ENCODE results near the gene ITGB5. TPM values are rescaled to one million over a fixed set of nuclear protein-coding genes. Genes with fewer than 3 reads are reported as not detected.

ITGB5 gene
- total RNA-seq, 2 donors from 2014 or later = 73.5 to 88.7 TPM

- Histone ChIP-seq H3K36me3 (replicated peaks in 1 of 2; ENCODE audit: insufficient read depth in 1 of 2, low read depth in 2 of 2) (no peaks in the 10 kb centered on the region), H3K4me3 (no peak overlapping the region), H3K9me3 (no peaks in the 10 kb centered on the region), H3K27ac (no peak overlapping the region), H3K4me1 (no peaks in the 10 kb centered on the region), H3K27me3 (no peaks in the 10 kb centered on the region)
- no peak for ATAC-seq
- no peak for TF ChIP-seq POLR2A (IDR thresholded peaks at IDR 0.05)
- intact Hi-C loops (cut with DNase I) = no loop called here
- DNase-seq = no peak
- WGBS, 2 donors = 70 to 80% methylated on average over 3 of the region's 3 CpGs
Observed at GRCh38 chr3:124851136-124851535, 36.0 kb downstream of the ITGB5 start.

- DNase-seq = no peak
- Histone ChIP-seq H3K36me3 (replicated peaks in 1 of 2; ENCODE audit: insufficient read depth in 1 of 2, low read depth in 2 of 2) (no peaks in the 10 kb centered on the region), H3K27me3 (no peaks in the 10 kb centered on the region), H3K9me3 (no peaks in the 10 kb centered on the region), H3K4me3 (no peak overlapping the region), H3K4me1 (no peaks in the 10 kb centered on the region), H3K27ac (no peak overlapping the region)
- no peak for ATAC-seq
- intact Hi-C loops (cut with DNase I) = no loop called here
- no peak for TF ChIP-seq CTCF (IDR thresholded peaks at IDR 0.05)
- TF ChIP-seq POLR2A (IDR thresholded peaks at IDR 0.05) = no peak
- WGBS, 2 donors = 93 to 97% methylated on average over 2 of the region's 2 CpGs
Observed at GRCh38 chr3:124850633-124851032, 36.5 kb downstream of the ITGB5 start.

GRCh38 chr3:124850212-124850611 lies 37.0 kb downstream of the ITGB5 start:
- Histone ChIP-seq H3K9me3 (no peaks in the 10 kb centered on the region), H3K36me3 (replicated peaks in 1 of 2; ENCODE audit: insufficient read depth in 1 of 2, low read depth in 2 of 2) (no peaks in the 10 kb centered on the region), H3K4me1 (no peaks in the 10 kb centered on the region), H3K4me3 (no peak overlapping the region), H3K27ac (no peak overlapping the region), H3K27me3 (no peaks in the 10 kb centered on the region)
- ATAC-seq (no peak), DNase-seq (no peak)
- 90 to 97% methylated on average over 6 of the region's 6 CpGs for WGBS, 2 donors
- no peak for TF ChIP-seq POLR2A (IDR thresholded peaks at IDR 0.05)
- TF ChIP-seq CTCF (IDR thresholded peaks at IDR 0.05) = no peak
- intact Hi-C loops (cut with DNase I) = no loop called here

- intact Hi-C loops (cut with DNase I) = no loop called here
- 90 to 94% methylated on average over 9 of the region's 9 CpGs for WGBS, 2 donors
- H3K4me3 ChIP-seq = no peak overlapping the region
- no peak overlapping the region for H3K27ac ChIP-seq
- no peaks in the 10 kb centered on the region for H3K36me3 ChIP-seq (replicated peaks in 1 of 2; ENCODE audit: insufficient read depth in 1 of 2, low read depth in 2 of 2)
- H3K4me1 ChIP-seq = no peaks in the 10 kb centered on the region
- no peaks in the 10 kb centered on the region for H3K9me3 ChIP-seq
- DNase-seq = no peak
- no peak for ATAC-seq
- no peak for TF ChIP-seq CTCF (IDR thresholded peaks at IDR 0.05)
- TF ChIP-seq POLR2A (IDR thresholded peaks at IDR 0.05) = no peak
- H3K27me3 ChIP-seq = no peaks in the 10 kb centered on the region
Observed at GRCh38 chr3:124848300-124848699, 38.9 kb downstream of the ITGB5 start.

GRCh38 chr3:124847863-124848262 lies 39.3 kb downstream of the ITGB5 start:
- no peak overlapping the region for H3K27ac ChIP-seq
- H3K4me3 ChIP-seq = no peak overlapping the region
- no peaks in the 10 kb centered on the region for H3K36me3 ChIP-seq (replicated peaks in 1 of 2; ENCODE audit: insufficient read depth in 1 of 2, low read depth in 2 of 2)
- WGBS, 2 donors = 72 to 76% methylated on average over 2 of the region's 2 CpGs
- TF ChIP-seq CTCF (IDR thresholded peaks at IDR 0.05) (no peak), POLR2A (IDR thresholded peaks at IDR 0.05) (no peak)
- intact Hi-C loops (cut with DNase I) = no loop called here
- ATAC-seq (no peak), DNase-seq (no peak)
- H3K9me3 ChIP-seq = no peaks in the 10 kb centered on the region
- no peaks in the 10 kb centered on the region for H3K4me1 ChIP-seq
- no peaks in the 10 kb centered on the region for H3K27me3 ChIP-seq
